Naive thymus-derived CD8-positive, alpha-beta T cell (primary cell): ENCODE results near the gene MYADM. TPM values are rescaled to one million over a fixed set of nuclear protein-coding genes. Genes with fewer than 3 reads are reported as not detected.

ENCODE experiments used
- ATAC-seq, 2 donors: fragments of 150-1000 bp; cut with Tn5 transposase in 1 of 2; sonication (Bioruptor Pico), chemical (Tn5 transposase) in 1 of 2; 1 replicate in 1 of 2; 2 replicates in 1 of 2; pipeline ENCODE4 v1.10.0; 2021; ENCODE audit warnings: mild to moderate bottlenecking in 2 of 2, moderate library complexity in 2 of 2
- POLR2A ChIA-PET: fragments of 350-600 bp; sonication (Branson Sonifier 250); formaldehyde crosslinking; loops from one replicate; lab custom pipeline; 2021; ENCODE audit warnings: antibody characterized with exemption; lab: Charles Lee
- DNase-seq, 10 donors: peaks; one replicate each; pipeline versions ENCODE4 v3.0.0 to v3.0.0-alpha.2; 2020 to 2022
- H3K27ac Mint-ChIP-seq, 10 donors: one replicate each; pipeline ENCODE4 v1.8.0; 2020 to 2022; ENCODE audit warnings: mild to moderate bottlenecking in 10 of 10, mixed read lengths in 10 of 10, moderate library complexity in 4 of 10, inconsistent platforms in 1 of 10
- H3K27me3 Mint-ChIP-seq, 5 donors: one replicate each; pipeline ENCODE4 v1.8.0; 2021 to 2022; ENCODE audit warnings: mixed read lengths in 5 of 5
- H3K36me3 Mint-ChIP-seq, 3 donors: one replicate each; pipeline ENCODE4 v1.8.0; 2020 to 2022; ENCODE audit warnings: mixed read lengths in 3 of 3, mild to moderate bottlenecking in 2 of 3, inconsistent platforms in 1 of 3
- H3K4me1 Mint-ChIP-seq, 4 donors: one replicate each; pipeline ENCODE4 v1.8.0; 2021 to 2022; ENCODE audit warnings: mixed read lengths in 4 of 4
- H3K4me3 Mint-ChIP-seq, 10 donors: one replicate each; pipeline ENCODE4 v1.8.0; 2020 to 2022; ENCODE audit warnings: mild to moderate bottlenecking in 10 of 10, mixed read lengths in 10 of 10, moderate library complexity in 6 of 10, inconsistent platforms in 1 of 10
- H3K9me3 Mint-ChIP-seq, 9 donors: one replicate each; pipeline ENCODE4 v1.8.0; 2020 to 2022; ENCODE audit warnings: mixed read lengths in 9 of 9, mild to moderate bottlenecking in 3 of 9, inconsistent platforms in 1 of 9, moderate library complexity in 1 of 9
- polyA plus RNA-seq, 3 donors: library from polyadenylated mRNA; unstranded; fragments of 300-500 nt; fragmentation: Illumina TruSeq; gene quantifications; one replicate each; pipeline ENCODE4 v1.2.3, GENCODE V29; 2021
- total RNA-seq, 8 experiments: library from RNA in 2 of 8; stranded (reverse) in 2 of 8; gene quantifications; one replicate each; pipeline ENCODE4 v1.2.3 and lab custom pipeline; 2021 to 2026

Gene MYADM
- total and polyA plus RNA-seq, 5 experiments from 2014 or later, result 33.9 to 42.0 (median 36.5) TPM

DNA sequence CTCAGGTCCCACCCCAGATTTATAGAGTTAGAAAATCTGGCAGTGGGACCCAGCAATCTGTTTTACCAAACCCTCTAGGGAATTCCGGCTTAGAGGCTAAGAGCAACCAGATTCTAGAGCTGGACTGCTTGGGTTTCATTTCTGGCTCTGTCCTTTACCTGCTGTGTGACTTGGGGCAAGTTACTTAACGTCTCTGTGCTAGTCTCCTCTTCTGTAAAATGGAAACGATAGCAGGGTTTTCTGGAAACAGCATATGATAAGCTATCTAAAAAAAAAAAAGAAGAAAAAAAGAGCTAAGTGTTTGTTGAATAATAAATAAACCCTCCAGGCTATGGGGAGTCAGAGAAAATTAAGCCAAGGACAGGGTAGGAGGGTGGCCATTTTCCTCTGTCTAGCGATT lies 29.8 kb downstream of the MYADM start:
- ATAC-seq, result no peak
- Mint-ChIP-seq H3K36me3 (no peaks in the 10 kb centered on the region), H3K27me3 (peaks cover 31 to 82% (median 58%) of the 10 kb centered on the region in 5 donors), H3K4me3 (no peak overlapping the region), H3K9me3 (peaks cover 0 to 4% (median 0%) of the 10 kb centered on the region in 9 donors), H3K4me1 (peaks cover 3 to 16% (median 6%) of the 10 kb centered on the region in 4 donors), H3K27ac (no peak overlapping the region)
- POLR2A ChIA-PET, result no interaction called here
- DNase-seq, result no peak

DNA sequence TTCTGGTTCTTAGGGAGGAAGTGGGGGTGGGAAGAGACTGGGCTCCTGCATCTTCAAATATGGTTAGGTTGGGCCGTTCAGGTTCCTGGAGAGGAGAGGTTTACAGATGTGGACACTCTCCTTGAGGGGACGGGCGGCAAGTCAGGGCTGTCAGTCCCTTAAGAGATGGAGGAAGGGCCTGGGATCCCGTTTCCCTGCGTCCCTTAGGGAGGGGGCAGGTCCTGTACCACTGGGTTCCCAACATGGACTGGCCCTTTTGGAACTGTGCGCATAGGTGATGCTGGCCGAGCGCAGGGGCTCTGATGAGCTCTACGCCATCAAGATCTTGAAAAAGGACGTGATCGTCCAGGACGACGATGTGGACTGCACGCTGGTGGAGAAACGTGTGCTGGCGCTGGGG lies 30.5 kb downstream of the MYADM start:
- Mint-ChIP-seq H3K4me3 (peak overlapping the region in 1 of 10 donors; percentile 21), H3K27me3 (peaks cover 30 to 80% (median 51%) of the 10 kb centered on the region in 5 donors), H3K4me1 (peaks cover 3 to 16% (median 6%) of the 10 kb centered on the region in 4 donors), H3K27ac (no peak overlapping the region), H3K9me3 (peaks cover 0 to 7% (median 0%) of the 10 kb centered on the region in 9 donors), H3K36me3 (no peaks in the 10 kb centered on the region)
- POLR2A ChIA-PET, result interaction anchor here (0.7 kb wide), 1 partner anchor 49 kb away, joined by 4 read pairs; no protein-coding TSS in a partner anchor
- DNase-seq (no peak), ATAC-seq (no peak)

- Mint-ChIP-seq H3K4me1 (peaks cover 3 to 16% (median 6%) of the 10 kb centered on the region in 4 donors), H3K36me3 (no peaks in the 10 kb centered on the region), H3K9me3 (peaks cover 0 to 7% (median 0%) of the 10 kb centered on the region in 9 donors), H3K27me3 (peaks cover 27 to 80% (median 48%) of the 10 kb centered on the region in 5 donors), H3K4me3 (peak overlapping the region in 2 of 10 donors; percentile 8 to 21), H3K27ac (no peak overlapping the region)
- peak in 1 of 2 donors; percentile 24 for ATAC-seq
- POLR2A ChIA-PET, result interaction anchor here (0.7 kb wide), 1 partner anchor 49 kb away, joined by 4 read pairs; no protein-coding TSS in a partner anchor
- no peak for DNase-seq
Observed at GRCh38 chr19:53898636-53899341, 31.1 kb downstream of the MYADM start.

DNA sequence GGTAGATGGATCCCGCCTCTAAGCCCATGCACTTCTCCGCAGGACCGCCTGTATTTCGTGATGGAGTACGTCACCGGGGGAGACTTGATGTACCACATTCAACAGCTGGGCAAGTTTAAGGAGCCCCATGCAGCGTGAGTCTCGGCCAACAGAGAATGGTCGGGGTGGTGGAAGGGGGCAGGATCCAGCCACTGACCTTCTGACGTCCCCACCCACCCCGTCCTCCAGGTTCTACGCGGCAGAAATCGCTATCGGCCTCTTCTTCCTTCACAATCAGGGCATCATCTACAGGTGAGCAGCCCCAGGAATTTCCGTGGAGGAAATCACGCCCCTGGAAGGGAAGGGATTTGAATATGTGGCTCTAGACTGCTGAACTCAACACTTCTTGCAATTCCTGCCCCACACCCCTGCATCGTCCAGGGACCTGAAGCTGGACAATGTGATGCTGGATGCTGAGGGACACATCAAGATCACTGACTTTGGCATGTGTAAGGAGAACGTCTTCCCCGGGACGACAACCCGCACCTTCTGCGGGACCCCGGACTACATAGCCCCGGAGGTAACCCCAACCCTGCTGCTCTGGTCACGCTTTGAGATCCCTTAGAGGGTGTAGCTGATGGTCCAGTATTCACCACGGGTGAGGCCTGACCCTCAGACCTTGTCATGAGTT lies 32.6 kb downstream of the MYADM start:
- peaks cover 3 to 16% (median 7%) of the 10 kb centered on the region in 4 donors for H3K4me1 Mint-ChIP-seq
- peaks cover 0 to 7% (median 0%) of the 10 kb centered on the region in 9 donors for H3K9me3 Mint-ChIP-seq
- ATAC-seq (no peak), DNase-seq (no peak)
- H3K4me3 Mint-ChIP-seq, result no peak overlapping the region
- H3K36me3 Mint-ChIP-seq, result no peaks in the 10 kb centered on the region
- no peak overlapping the region for H3K27ac Mint-ChIP-seq
- peaks cover 35 to 82% (median 51%) of the 10 kb centered on the region in 5 donors for H3K27me3 Mint-ChIP-seq
- POLR2A ChIA-PET, result no interaction called here

DNA sequence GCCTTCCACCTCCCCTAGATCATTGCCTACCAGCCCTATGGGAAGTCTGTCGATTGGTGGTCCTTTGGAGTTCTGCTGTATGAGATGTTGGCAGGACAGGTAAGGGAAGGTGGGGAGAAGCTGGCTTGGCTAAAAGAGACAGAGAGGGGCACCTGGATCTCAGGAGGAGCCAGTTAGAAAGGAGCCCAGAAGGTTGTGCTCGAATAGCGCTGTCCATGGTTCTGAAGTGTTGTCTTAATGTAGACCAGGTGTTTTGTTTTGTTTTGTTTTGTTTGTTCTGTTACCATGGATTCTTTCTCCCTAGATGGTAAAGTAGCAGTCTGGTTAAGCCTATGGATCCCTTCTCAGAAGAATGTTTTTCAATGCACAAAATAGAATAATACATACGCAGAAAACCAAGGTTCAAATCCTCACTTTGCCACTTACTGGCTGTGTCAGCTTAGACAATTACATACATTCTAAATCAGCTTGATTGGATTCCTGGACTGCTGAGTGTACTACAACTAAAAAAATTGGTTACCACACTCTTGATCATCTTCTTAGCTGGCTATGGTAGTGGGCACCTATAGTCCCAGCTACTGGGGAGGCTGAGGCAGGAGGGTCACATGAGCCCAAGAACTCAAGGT lies 35.5 kb downstream of the MYADM start:
- ATAC-seq (peak; percentile 36 to 39), DNase-seq (peak in 7 of 10 donors; percentile 29 to 76 (median 54))
- no peaks in the 10 kb centered on the region for H3K36me3 Mint-ChIP-seq
- H3K27me3 Mint-ChIP-seq, result peaks cover 38 to 88% (median 58%) of the 10 kb centered on the region in 5 donors
- peaks cover 0 to 7% (median 0%) of the 10 kb centered on the region in 9 donors for H3K9me3 Mint-ChIP-seq
- POLR2A ChIA-PET, result no interaction called here
- peak overlapping the region in 1 of 10 donors; percentile 55 for H3K27ac Mint-ChIP-seq
- peak overlapping the region in 2 of 10 donors; percentile 8 to 30 for H3K4me3 Mint-ChIP-seq
- peaks cover 15 to 31% (median 22%) of the 10 kb centered on the region in 4 donors for H3K4me1 Mint-ChIP-seq

GRCh38 chr19:53904909-53905308 lies 37.2 kb downstream of the MYADM start:
- no peak overlapping the region for H3K4me3 Mint-ChIP-seq
- H3K4me1 Mint-ChIP-seq, result peaks cover 16 to 36% (median 27%) of the 10 kb centered on the region in 4 donors
- DNase-seq (no peak), ATAC-seq (no peak)
- H3K36me3 Mint-ChIP-seq, result peaks cover 0 to 6% (median 5%) of the 10 kb centered on the region in 3 donors
- H3K27ac Mint-ChIP-seq, result no peak overlapping the region
- POLR2A ChIA-PET, result no interaction called here
- peaks cover 37 to 86% (median 61%) of the 10 kb centered on the region in 5 donors for H3K27me3 Mint-ChIP-seq
- peaks cover 0 to 8% (median 0%) of the 10 kb centered on the region in 9 donors for H3K9me3 Mint-ChIP-seq

GRCh38 chr19:53905787-53906186 lies 38.1 kb downstream of the MYADM start:
- peak overlapping the region in 1 of 10 donors; percentile 77 for H3K27ac Mint-ChIP-seq
- H3K27me3 Mint-ChIP-seq, result peaks cover 43 to 86% (median 67%) of the 10 kb centered on the region in 5 donors
- H3K9me3 Mint-ChIP-seq, result peaks cover 0 to 8% (median 0%) of the 10 kb centered on the region in 9 donors
- H3K36me3 Mint-ChIP-seq, result peaks cover 0 to 13% (median 12%) of the 10 kb centered on the region in 3 donors
- DNase-seq (no peak), ATAC-seq (no peak)
- no peak overlapping the region for H3K4me3 Mint-ChIP-seq
- peaks cover 22 to 43% (median 29%) of the 10 kb centered on the region in 4 donors for H3K4me1 Mint-ChIP-seq
- POLR2A ChIA-PET, result no interaction called here

GRCh38 chr19:53906211-53907192 lies 38.8 kb downstream of the MYADM start:
- Mint-ChIP-seq H3K9me3 (peaks cover 0 to 11% (median 0%) of the 10 kb centered on the region in 9 donors), H3K4me3 (peak overlapping the region in 9 of 10 donors; percentile 2 to 74 (median 48)), H3K27me3 (peaks cover 47 to 88% (median 70%) of the 10 kb centered on the region in 5 donors), H3K27ac (peak overlapping the region in 2 of 10 donors; percentile 56 to 76), H3K36me3 (peaks cover 2 to 13% (median 12%) of the 10 kb centered on the region in 3 donors), H3K4me1 (peaks cover 23 to 43% (median 29%) of the 10 kb centered on the region in 4 donors)
- DNase-seq (peak; percentile 46 to 77 (median 68)), ATAC-seq (peak; percentile 73 to 74)
- POLR2A ChIA-PET, result no interaction called here

DNA sequence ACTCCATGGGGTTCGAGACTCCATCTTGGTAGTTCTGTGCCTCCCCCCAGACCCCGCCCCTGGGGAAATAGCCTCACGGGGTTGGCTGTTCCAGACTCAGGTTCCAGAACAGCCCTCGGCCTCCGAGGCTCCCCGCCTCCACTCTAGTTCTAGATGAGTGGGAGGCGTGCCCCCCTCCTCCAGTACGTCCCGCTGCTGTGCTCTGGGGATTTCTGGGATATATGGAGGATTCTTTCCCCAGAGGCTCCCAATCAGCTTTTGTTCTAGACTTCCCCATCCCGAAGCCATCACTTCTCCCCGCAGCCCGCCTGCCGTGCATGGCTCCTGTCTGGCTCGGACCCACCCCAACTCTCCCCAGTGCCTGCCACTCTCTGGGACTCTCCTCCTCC lies 39.5 kb downstream of the MYADM start:
- Mint-ChIP-seq H3K4me3 (peak overlapping the region in 8 of 10 donors; percentile 2 to 74 (median 61)), H3K9me3 (peaks cover 0 to 13% (median 0%) of the 10 kb centered on the region in 9 donors), H3K27me3 (peaks cover 50 to 90% (median 77%) of the 10 kb centered on the region in 5 donors), H3K36me3 (peaks cover 4 to 13% (median 12%) of the 10 kb centered on the region in 3 donors), H3K4me1 (peaks cover 23 to 43% (median 29%) of the 10 kb centered on the region in 4 donors), H3K27ac (peak overlapping the region in 1 of 10 donors; percentile 76)
- POLR2A ChIA-PET, result no interaction called here
- no peak for DNase-seq
- no peak for ATAC-seq

- Mint-ChIP-seq H3K36me3 (peaks cover 4 to 13% (median 12%) of the 10 kb centered on the region in 3 donors), H3K27ac (peak overlapping the region in 3 of 10 donors; percentile 35 to 74 (median 64)), H3K27me3 (peaks cover 50 to 91% (median 80%) of the 10 kb centered on the region in 5 donors), H3K4me1 (peaks cover 23 to 43% (median 29%) of the 10 kb centered on the region in 4 donors), H3K9me3 (peaks cover 0 to 16% (median 0%) of the 10 kb centered on the region in 9 donors), H3K4me3 (peak overlapping the region; percentile 28 to 77 (median 64))
- no peak for DNase-seq
- POLR2A ChIA-PET, result no interaction called here
- ATAC-seq, result peak in 1 of 2 donors; percentile 21
Observed at GRCh38 chr19:53907690-53908089, 40.0 kb downstream of the MYADM start.
